Upper lobe of left lung (tissue), 6 donors: ENCODE data around the gene EGFL7. TPM values are rescaled to one million over a fixed set of nuclear protein-coding genes. Genes with fewer than 3 reads are reported as not detected.
A peak's percentile ranks its signal among the peaks of the same experiment; 100 is the strongest.

Experiments
- ATAC-seq, 2 donors: fragments of 200-7000 bp; cut with Tn5 transposase; one replicate each; pipeline ENCODE4 v1.9.1; 2022; ENCODE audit warnings: mild to moderate bottlenecking in 2 of 2, moderate library complexity in 2 of 2; ENCODE audit not compliant: low FRiP score in 2 of 2
- DNase-seq, 2 donors: peaks; one replicate each; pipeline ENCODE4 v3.0.0-alpha.2; 2019 to 2020
- H3K27ac ChIP-seq, 4 donors: fragments of 200-600 bp; sonication (generic); one replicate each; pipeline ENCODE4 v1.5.1; 2016 to 2019
- H3K27me3 ChIP-seq, 4 donors: fragments of 200-600 bp; sonication (generic); one replicate each; pipeline ENCODE4 v1.5.1; 2017 to 2019
- H3K36me3 ChIP-seq, 4 donors: fragments of 200-600 bp; sonication (generic); one replicate each; pipeline ENCODE4 v1.5.1; 2016 to 2019
- H3K4me1 ChIP-seq, 4 donors: fragments of 200-600 bp; sonication (generic); one replicate each; pipeline ENCODE4 v1.5.1; 2018 to 2019
- H3K4me3 ChIP-seq, 4 donors: fragments of 200-600 bp; sonication (generic); one replicate each; pipeline ENCODE4 v1.5.1; 2017 to 2019; ENCODE audit warnings: mild to moderate bottlenecking in 2 of 4, moderate library complexity in 1 of 4
- H3K9me3 ChIP-seq, 4 donors: fragments of 200-600 bp; sonication (generic); one replicate each; pipeline ENCODE4 v1.5.1; 2018 to 2019
- EP300 ChIP-seq, 4 donors: sonication (generic); formaldehyde crosslinking; IDR thresholded peaks; one replicate each; pipeline ENCODE4 v1.5.1; 2017; ENCODE audit warnings: antibody characterized with exemption in 4 of 4, control low read depth in 2 of 4
- POLR2A ChIP-seq, 4 donors: fragments of 450-650 bp; IDR thresholded peaks; one replicate each; pipeline ENCODE4 v1.5.1; 2016 to 2017; ENCODE audit warnings: antibody characterized with exemption in 4 of 4, mild to moderate bottlenecking in 2 of 4
- POLR2AphosphoS5 ChIP-seq, 2 donors: sonication (generic); formaldehyde crosslinking; IDR thresholded peaks; one replicate each; pipeline ENCODE4 v1.5.1; 2017; ENCODE audit warnings: antibody characterized with exemption in 2 of 2
- WGBS, 2 donors: methylation state at CpG; one replicate each; pipeline ENCODE4 v1.1.5; 2017 to 2018; 5-methylcytosine and 5-hydroxymethylcytosine counted together
- total RNA-seq, 6 donors: library from RNA; depleted of rRNA in 4 of 6; stranded (reverse); fragments of >200 nt in 4 of 6; gene quantifications; one replicate each; pipeline versions ENCODE4 v1.1.0 to v1.2.1, GENCODE V29; 2016 to 2021
- TF ChIP-seq, protein P1 (sequence below), 6 experiments: fragments of 450-650 bp in 4 of 6; fragments of 200-600 bp in 2 of 6; sonication (generic) in 2 of 6; IDR thresholded peaks; one replicate each; pipeline ENCODE4 v1.5.1; 2016 to 2019; ENCODE audit warnings: antibody characterized with exemption in 6 of 6
- donor health status: DM: no; HTN: no; CAD: no; lungs with moderate emphysema.
- donor health status: DM: no; HTN: yes; CAD: no; lungs with severe emphysema.

The EGFL7 gene
- total RNA-seq, 6 donors from 2014 or later, result 77.9 to 321 (median 165) TPM

DNA sequence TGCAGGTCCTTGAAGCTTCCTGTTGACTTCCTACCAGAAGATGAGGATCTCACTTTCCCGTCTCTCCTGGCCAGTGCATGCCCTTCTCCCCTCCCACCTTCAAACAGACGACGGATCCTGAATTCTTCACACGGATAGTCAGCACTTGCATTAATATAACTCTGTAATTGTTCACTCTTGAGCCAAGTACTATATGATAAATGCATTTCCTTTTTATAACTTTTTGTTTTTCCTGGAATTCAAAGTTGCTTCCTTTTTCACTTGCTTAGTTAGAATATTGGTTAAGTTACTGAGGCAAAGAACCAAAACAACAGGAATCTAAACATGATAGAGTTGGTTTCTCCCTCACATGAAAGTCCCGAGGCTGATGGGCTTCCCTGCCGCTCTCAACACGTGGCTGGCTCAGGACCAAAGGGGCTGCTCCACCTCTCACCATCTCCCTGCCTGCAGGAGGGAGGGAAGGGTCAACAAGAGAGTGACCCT is 20.2 kb upstream of the EGFL7 start:
- Histone ChIP-seq H3K4me1 (peaks cover 19 to 58% (median 32%) of the 10 kb centered on the region in 4 donors), H3K27ac (peak overlapping the region; percentile 45 to 93 (median 90)), H3K9me3 (no peaks in the 10 kb centered on the region), H3K27me3 (peaks cover 0 to 9% (median 0%) of the 10 kb centered on the region in 4 donors), H3K36me3 (no peaks in the 10 kb centered on the region), H3K4me3 (no peak overlapping the region)
- ATAC-seq, result no peak
- 29 to 55% methylated on average over 7 of the region's 7 CpGs for whole genome bisulfite sequencing, 2 donors
- no peak for DNase-seq
- TF ChIP-seq, protein P1, sequence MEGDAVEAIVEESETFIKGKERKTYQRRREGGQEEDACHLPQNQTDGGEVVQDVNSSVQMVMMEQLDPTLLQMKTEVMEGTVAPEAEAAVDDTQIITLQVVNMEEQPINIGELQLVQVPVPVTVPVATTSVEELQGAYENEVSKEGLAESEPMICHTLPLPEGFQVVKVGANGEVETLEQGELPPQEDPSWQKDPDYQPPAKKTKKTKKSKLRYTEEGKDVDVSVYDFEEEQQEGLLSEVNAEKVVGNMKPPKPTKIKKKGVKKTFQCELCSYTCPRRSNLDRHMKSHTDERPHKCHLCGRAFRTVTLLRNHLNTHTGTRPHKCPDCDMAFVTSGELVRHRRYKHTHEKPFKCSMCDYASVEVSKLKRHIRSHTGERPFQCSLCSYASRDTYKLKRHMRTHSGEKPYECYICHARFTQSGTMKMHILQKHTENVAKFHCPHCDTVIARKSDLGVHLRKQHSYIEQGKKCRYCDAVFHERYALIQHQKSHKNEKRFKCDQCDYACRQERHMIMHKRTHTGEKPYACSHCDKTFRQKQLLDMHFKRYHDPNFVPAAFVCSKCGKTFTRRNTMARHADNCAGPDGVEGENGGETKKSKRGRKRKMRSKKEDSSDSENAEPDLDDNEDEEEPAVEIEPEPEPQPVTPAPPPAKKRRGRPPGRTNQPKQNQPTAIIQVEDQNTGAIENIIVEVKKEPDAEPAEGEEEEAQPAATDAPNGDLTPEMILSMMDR (IDR thresholded peaks at IDR 0.05), result no peak
- peak in 1 of 2 donors; percentile 52 for TF ChIP-seq POLR2AphosphoS5 (IDR thresholded peaks at IDR 0.05)

DNA sequence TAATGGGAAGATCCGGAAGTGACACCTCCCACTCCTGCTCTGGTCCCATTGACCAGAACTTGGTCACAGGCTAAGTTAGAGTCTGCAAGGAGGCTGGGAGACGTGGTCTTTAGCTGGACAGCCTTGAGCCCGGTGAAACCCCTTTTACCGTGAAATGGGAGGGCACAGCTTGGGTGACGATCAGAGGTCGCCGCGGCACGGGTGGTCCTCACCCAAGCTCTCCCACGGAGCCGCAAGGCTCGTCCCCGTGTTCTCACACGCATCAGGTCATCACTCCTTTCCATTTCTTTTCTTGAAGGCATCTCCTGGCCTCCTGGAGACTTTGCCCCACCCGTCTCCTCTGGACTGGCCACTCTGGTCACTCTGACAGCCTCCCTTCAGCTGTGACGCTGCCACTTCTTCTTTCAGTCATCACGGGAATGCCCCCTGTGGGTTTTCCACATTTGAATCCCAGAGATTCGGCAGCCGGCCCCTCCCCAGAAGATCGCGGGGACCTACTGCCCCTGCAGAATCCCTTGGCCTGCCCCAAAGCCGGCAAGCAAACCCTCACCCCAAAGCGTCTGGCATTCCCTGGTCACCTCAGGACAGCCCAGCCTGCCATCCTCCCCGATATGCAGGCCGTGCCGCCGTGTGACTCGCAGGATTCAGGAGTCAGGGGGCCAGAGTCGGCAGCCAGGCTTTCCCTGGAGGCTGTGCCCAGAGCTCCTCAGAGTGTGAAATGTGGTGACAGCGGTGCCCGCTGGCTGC is 18.9 kb upstream of the EGFL7 start:
- Histone ChIP-seq H3K4me1 (peaks cover 28 to 64% (median 33%) of the 10 kb centered on the region in 4 donors), H3K27me3 (peaks cover 0 to 9% (median 0%) of the 10 kb centered on the region in 4 donors), H3K27ac (peak overlapping the region; percentile 84 to 93 (median 90)), H3K36me3 (no peaks in the 10 kb centered on the region), H3K4me3 (peak overlapping the region; percentile 9 to 51 (median 44)), H3K9me3 (no peaks in the 10 kb centered on the region)
- ATAC-seq (peak in 1 of 2 donors; percentile 2), DNase-seq (peak; percentile 48 to 64)
- TF ChIP-seq POLR2A (IDR thresholded peaks at IDR 0.05) (no peak), POLR2AphosphoS5 (IDR thresholded peaks at IDR 0.05) (no peak), EP300 (IDR thresholded peaks at IDR 0.05) (no peak)
- TF ChIP-seq, protein P1 (IDR thresholded peaks at IDR 0.05), result no peak
- WGBS, 2 donors, result 46 to 48% methylated on average over 24 to 31 of the region's 31 CpGs

DNA sequence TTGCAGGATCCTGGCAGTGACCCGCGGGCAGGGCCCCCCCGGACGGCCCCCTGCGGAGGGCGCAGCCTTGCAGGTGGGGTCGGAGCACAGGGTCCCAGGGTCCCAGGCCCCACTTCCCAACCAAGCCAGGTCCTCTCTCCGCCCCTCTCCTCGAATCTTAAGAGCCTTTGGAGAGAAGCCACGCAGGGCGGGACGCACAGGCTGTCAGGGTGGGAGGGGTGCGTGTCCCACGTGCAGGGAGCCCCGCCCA is 18.4 kb upstream of the EGFL7 start:
- Histone ChIP-seq H3K4me3 (peak overlapping the region in 3 of 4 donors; percentile 37 to 51 (median 50)), H3K4me1 (peaks cover 28 to 66% (median 36%) of the 10 kb centered on the region in 4 donors), H3K27me3 (peaks cover 0 to 9% (median 0%) of the 10 kb centered on the region in 4 donors), H3K9me3 (no peaks in the 10 kb centered on the region), H3K36me3 (no peaks in the 10 kb centered on the region), H3K27ac (peak overlapping the region; percentile 84 to 93 (median 90))
- 4 to 20% methylated on average over 1 to 8 of the region's 15 CpGs for WGBS, 2 donors
- TF ChIP-seq POLR2A (IDR thresholded peaks at IDR 0.05) (no peak), POLR2AphosphoS5 (IDR thresholded peaks at IDR 0.05) (no peak), EP300 (IDR thresholded peaks at IDR 0.05) (peak in 1 of 4 donors; percentile 58)
- TF ChIP-seq, protein P1 (IDR thresholded peaks at IDR 0.05), result no peak
- DNase-seq (peak in 1 of 2 donors; percentile 95), ATAC-seq (peak in 1 of 2 donors; percentile 0)

DNA sequence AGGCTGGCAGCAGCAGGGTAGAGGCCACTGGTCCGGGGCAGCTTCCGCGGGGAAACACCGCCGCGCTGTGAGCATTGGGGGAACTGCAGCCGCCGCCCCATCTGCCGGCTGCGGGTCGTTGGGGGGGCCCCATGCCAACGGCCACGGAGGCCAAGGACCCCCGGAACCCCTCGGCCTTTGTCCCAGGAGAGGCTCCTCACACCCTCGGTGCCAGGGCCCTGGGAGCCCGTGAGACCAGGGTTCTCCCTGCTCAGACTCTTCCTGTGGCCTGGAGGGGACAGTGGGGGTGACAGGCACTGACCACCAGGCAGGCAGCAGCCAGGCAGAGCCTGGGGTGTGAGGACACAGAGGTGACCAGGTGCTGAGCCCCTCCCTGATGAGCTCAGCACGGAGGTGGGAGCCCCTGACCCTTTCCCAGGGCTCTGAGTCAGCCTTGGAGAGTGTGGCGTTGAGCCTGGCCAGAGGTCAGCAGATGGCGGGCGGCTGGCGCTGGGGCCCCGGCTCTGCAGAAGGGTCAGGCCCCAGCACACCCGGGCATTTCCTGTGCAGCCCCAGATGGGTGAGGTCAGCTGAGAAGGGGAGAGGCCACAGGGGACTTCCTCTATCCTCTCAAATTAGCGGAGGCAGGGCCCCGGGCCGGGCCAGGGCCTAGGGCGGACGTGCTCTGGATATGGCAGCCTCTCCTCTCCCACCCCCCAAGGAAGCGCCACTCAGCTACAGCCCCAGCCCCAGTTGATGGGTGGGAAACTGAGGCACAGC is 17.9 kb upstream of the EGFL7 start:
- peaks cover 0 to 9% (median 0%) of the 10 kb centered on the region in 4 donors for H3K27me3 ChIP-seq
- ATAC-seq, result peak; percentile 93
- 0 to 17% methylated on average over 14 of the region's 30 CpGs for WGBS, 2 donors

More for the DNA sequence above, 17.9 kb upstream of the EGFL7 start:
- TF ChIP-seq EP300 (IDR thresholded peaks at IDR 0.05) (peak in 2 of 4 donors; percentile 60 to 67), POLR2AphosphoS5 (IDR thresholded peaks at IDR 0.05) (peak; percentile 73 to 75), POLR2A (IDR thresholded peaks at IDR 0.05) (peak in 3 of 4 donors; percentile 33 to 89 (median 52))
- TF ChIP-seq, protein P1 (IDR thresholded peaks at IDR 0.05), result peak; percentile 90 to 98 (median 96)
- H3K4me1 ChIP-seq, result peaks cover 28 to 71% (median 38%) of the 10 kb centered on the region in 4 donors
- no peaks in the 10 kb centered on the region for H3K9me3 ChIP-seq
- peak overlapping the region; percentile 84 to 93 (median 90) for H3K27ac ChIP-seq
- DNase-seq, result peak; percentile 81 to 96
- peak overlapping the region in 3 of 4 donors; percentile 37 to 51 (median 50) for H3K4me3 ChIP-seq
- H3K36me3 ChIP-seq, result no peaks in the 10 kb centered on the region
